SK-N-MC (cell line): ENCODE results near the gene PCBP4.

Source experiments
- DNase-seq: peaks from one replicate; pipeline ENCODE4 v3.0.0-alpha.2; 2011; ENCODE audit warnings: low read depth, low spot score
- H3K27ac ChIP-seq: fragments of 200-600 bp; sonication (generic); 2 replicates; pipeline ENCODE4 v1.5.1; 2016; ENCODE audit warnings: mixed run types
- H3K36me3 ChIP-seq: fragments of 200-600 bp; sonication (generic); 2 replicates; pipeline ENCODE4 v1.6.1; 2017; ENCODE audit warnings: antibody characterized with exemption, low read length, mixed read lengths; ENCODE audit not compliant: insufficient read depth
- H3K4me3 ChIP-seq: fragments of 200-600 bp; sonication (generic); 2 replicates; pipeline ENCODE4 v1.5.1; 2016
- H3K9ac ChIP-seq: fragments of 200-600 bp; sonication (generic); 2 replicates; pipeline ENCODE4 v1.8.0; 2017; ENCODE audit warnings: mixed run types, mixed read lengths; ENCODE audit not compliant: insufficient read length
- H3K9me3 ChIP-seq: fragments of 200-600 bp; sonication (generic); 2 replicates; pipeline ENCODE4 v1.6.1; 2017; ENCODE audit warnings: low read depth, mild to moderate bottlenecking, antibody characterized with exemption, low read length, moderate library complexity, mixed read lengths
- EZH2 ChIP-seq: fragments of 200-600 bp; sonication (generic); IDR thresholded peaks from one replicate; pipeline ENCODE4 v1.6.1; 2017; ENCODE audit warnings: antibody characterized with exemption
- FOXP2 ChIP-seq: optimal IDR thresholded peaks from 2 replicates; pipeline ENCODE3; 2011; ENCODE audit warnings: mild to moderate bottlenecking, moderate library complexity; ENCODE audit not compliant: insufficient read depth; ENCODE audit errors: extremely low read length, control extremely low read depth
- POLR2AphosphoS5 ChIP-seq: IDR thresholded peaks from 2 replicates; pipeline ENCODE4 v1.6.1; 2012; ENCODE audit warnings: mild to moderate bottlenecking, low read depth, low read length, borderline replicate concordance

The PCBP4 gene

DNA sequence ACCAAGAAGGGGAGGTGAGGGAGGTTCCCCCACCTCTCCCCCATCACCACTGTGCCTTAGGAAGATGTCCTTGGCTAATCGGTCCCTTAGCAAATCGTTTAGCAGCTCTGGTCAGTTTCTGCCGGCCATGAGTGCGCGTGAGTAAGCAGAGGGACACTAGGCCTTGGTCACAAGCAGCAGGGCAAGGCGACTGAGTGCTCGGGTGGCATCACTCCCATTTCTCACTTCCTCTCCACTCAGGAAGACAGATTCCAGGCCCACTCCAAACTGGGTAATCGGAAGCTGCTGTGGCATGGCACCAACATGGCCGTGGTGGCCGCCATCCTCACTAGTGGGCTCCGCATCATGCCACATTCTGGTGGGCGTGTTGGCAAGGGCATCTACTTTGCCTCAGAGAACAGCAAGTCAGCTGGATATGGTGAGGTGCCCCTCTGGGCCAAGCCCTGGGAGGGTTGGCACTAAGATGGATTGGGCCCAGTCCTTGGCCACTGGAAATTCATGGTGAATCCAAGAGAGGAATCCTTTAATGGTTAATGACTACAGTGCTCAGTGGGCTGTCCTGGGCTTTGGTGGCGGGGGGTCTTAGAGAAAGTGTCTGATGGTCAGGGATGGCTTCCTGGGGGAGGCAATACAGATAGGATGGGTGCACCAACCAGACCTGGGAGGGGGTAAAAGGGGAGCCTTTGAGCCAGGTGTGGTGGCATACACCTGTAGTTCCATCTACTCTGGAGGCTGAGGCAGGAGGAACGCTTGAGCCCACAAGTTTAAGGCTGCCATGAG is 21.1 kb downstream of the PCBP4 start:
- no peaks in the 10 kb centered on the region for H3K9me3 ChIP-seq
- H3K27ac ChIP-seq = no peak overlapping the region
- H3K9ac ChIP-seq = no peak overlapping the region
- H3K4me3 ChIP-seq = no peak overlapping the region
- no peaks in the 10 kb centered on the region for H3K36me3 ChIP-seq
- DNase-seq = no peak
- no peak for TF ChIP-seq FOXP2
- TF ChIP-seq POLR2AphosphoS5 = no peak
- TF ChIP-seq EZH2 = no peak

DNA sequence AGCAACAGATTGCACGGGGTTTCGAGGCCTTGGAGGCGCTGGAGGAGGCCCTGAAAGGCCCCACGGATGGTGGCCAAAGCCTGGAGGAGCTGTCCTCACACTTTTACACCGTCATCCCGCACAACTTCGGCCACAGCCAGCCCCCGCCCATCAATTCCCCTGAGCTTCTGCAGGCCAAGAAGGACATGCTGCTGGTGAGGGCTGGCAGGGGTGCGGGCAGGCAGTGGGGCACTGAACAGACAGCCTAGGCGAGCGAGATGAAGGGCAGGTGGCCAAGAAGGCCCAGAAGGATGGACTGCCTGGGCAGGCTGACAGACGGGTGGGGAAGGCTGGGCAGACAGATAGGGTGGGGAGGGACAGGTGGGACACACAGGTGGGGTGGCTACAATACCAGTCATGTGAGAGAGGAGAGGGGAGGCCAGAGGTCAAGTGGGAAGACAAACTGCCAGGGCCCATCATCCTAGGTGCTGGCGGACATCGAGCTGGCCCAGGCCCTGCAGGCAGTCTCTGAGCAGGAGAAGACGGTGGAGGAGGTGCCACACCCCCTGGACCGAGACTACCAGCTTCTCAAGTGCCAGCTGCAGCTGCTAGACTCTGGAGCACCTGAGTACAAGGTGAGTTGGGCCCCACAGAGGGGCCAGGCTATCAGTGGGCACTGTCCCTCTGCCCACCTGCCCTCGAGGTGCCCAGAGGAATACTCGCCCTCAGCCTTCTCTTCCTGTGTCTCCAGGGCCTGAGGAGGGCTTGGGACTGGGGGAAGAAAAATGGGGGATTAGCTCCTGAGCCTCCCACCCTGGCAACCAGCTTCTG is 22.0 kb downstream of the PCBP4 start:
- TF ChIP-seq FOXP2 = no peak
- no peak for TF ChIP-seq EZH2
- no peak for TF ChIP-seq POLR2AphosphoS5
- Histone ChIP-seq H3K27ac (no peak overlapping the region), H3K9me3 (no peaks in the 10 kb centered on the region), H3K9ac (no peak overlapping the region), H3K36me3 (no peaks in the 10 kb centered on the region), H3K4me3 (no peak overlapping the region)
- no peak for DNase-seq

DNA sequence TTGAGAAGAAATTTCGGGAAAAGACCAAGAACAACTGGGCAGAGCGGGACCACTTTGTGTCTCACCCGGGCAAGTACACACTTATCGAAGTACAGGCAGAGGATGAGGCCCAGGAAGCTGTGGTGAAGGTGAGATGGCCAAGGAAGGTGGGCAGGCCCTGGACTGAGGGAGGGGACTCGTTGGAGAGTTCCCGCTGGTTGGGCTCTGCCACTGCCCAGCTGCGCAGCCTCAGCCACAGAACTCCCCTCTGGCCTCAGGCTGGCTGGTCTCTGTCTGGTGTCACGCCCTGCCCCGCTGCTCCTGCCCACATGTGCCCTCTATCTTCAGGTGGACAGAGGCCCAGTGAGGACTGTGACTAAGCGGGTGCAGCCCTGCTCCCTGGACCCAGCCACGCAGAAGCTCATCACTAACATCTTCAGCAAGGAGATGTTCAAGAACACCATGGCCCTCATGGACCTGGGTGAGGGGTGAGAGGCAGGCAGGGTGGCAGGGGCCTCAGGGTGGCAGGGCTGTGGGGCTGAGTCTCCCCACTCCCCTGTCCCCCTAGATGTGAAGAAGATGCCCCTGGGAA is 22.7 kb downstream of the PCBP4 start:
- Histone ChIP-seq H3K4me3 (no peak overlapping the region), H3K27ac (no peak overlapping the region), H3K9me3 (no peaks in the 10 kb centered on the region), H3K9ac (no peak overlapping the region), H3K36me3 (no peaks in the 10 kb centered on the region)
- DNase-seq = no peak
- no peak for TF ChIP-seq FOXP2
- TF ChIP-seq POLR2AphosphoS5 = no peak

DNA sequence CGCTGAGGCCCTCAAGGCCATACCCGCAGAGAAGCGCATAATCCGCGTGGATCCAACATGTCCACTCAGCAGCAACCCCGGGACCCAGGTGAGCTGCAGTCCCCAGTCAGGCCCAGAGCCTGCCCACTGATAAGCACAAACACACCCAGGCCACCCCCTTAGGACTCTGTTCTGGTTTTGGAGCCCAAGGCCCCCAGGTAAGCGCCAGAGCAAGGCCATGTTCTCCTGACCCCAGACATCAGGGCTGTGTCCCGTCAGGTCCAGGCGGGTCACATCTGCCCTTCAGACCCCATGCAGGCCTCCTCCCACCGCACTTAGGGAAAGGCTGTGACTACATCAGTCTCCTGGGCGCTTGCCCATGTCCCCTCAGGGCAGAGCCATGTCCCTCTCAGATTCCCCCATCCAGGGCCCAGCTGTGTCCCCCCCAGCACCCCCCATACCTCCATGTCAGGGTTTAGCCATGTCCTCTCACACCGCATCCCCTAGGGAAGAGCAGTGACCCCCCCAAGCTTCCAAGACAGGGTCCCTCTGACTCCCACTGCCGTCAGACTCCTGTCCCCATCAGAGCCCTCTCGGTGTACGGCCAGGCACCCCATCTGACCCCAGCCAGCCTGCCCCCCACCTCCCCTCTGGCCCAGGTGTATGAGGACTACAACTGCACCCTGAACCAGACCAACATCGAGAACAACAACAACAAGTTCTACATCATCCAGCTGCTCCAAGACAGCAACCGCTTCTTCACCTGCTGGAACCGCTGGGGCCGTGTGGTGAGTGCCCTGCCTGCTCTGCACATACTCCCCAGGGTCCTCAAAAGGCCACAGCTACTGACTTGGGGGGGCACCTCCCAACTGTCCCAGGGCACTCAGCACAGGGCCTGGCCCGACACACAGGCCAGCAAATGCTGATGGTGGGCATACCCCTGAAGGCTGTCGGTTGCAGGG is 23.5 kb downstream of the PCBP4 start:
- H3K36me3 ChIP-seq = no peaks in the 10 kb centered on the region
- DNase-seq = no peak
- no peak overlapping the region for H3K27ac ChIP-seq
- no peak overlapping the region for H3K9ac ChIP-seq
- TF ChIP-seq FOXP2 (no peak), EZH2 (no peak), POLR2AphosphoS5 (no peak)
- H3K9me3 ChIP-seq = no peaks in the 10 kb centered on the region
- H3K4me3 ChIP-seq = no peak overlapping the region

DNA sequence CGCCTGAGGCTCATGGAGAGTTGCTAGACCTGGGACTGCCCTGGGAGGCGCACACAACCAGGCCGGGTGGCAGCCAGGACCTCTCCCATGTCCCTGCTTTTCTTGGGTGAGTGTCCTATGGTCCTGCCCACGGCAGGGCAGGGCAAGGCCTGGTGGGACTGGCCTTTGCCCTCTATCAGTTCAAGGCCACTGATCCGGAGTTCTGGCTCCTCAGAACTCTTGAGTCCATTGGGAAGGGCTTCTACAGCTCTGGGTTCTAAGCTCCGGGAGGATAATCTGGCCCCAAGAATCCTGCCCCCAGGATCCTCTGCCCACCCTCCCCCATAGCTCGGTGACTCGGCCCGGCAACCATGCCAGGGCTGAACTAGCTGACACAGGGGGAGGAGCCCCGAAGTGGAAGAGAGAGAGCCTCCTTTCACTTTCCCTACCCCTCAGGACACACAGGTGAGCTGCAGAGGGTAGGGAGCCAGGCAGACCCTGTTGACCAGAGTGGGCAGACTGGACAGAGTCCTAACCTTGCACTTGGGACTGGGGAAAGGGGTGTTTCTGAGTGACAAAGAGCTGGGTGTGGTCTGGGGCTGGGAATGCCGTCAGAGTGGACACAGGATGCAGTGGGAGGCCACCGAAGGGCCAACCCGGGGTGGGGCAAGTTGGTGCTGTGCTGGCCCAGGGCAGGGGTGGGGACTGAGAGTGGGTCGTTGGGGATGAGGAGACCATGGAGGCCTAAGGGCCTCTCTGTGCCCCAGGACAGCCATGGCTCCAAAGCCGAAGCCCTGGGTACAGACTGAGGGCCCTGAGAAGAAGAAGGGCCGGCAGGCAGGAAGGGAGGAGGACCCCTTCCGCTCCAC is 24.4 kb downstream of the PCBP4 start:
- no peak overlapping the region for H3K27ac ChIP-seq
- TF ChIP-seq POLR2AphosphoS5 = no peak
- TF ChIP-seq FOXP2 = no peak
- TF ChIP-seq EZH2 = no peak
- no peaks in the 10 kb centered on the region for H3K9me3 ChIP-seq
- peak overlapping the region; percentile 71 for H3K9ac ChIP-seq
- no peak for DNase-seq
- no peaks in the 10 kb centered on the region for H3K36me3 ChIP-seq
- peak overlapping the region; percentile 73 for H3K4me3 ChIP-seq

DNA sequence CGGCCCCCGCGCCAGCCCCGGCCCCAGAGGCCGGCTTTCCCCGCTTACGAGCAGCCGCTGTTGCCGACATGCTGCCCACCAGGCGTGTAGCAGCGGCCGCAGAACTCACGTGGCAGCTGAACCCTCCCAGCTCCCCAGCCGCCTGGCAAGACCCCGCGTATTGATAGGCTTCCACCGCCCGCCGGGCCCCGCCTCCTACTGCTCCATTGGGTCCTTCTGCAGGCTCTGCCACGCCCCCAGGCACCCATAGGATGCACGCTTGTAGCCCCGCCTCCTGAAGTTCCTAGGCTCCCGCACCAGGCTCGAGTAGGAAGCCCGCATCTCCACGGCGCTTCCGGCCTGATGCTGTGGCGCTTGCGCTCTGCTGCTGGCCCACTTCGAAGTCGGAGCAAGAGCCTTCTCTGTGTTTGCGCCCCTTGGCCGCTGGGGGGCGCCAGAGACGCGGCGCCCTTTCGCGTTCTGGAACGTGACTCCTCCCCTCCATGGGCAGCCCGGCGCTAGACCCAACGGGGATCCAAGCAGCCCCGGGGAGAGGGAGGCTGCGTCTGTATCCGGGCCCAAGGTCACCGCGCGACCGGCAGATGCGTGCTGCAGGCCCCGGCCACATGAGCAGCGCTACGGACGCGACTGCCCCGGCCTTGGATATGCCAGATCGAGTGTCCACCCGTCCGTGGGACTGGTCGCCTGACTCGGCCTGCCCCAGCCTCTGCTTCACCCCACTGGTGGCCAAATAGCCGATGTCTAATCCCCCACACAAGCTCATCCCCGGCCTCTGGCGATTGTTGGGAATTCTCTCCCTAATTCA is 25.3 kb downstream of the PCBP4 start, which contains the start of the genes PARP3 and RRP9:
PARP3 (plus strand) TSS at position 566 of the 805 bp plus-strand sequence. CDS start 993 bp downstream, outside the sequence.
RRP9 (minus strand) TSS at position 107 of the 805 bp plus-strand sequence; CDS start at position 70, 37 bp downstream.
- Histone ChIP-seq H3K4me3 (peak within 1 kb of the TSS; percentile 76), H3K36me3 (no peaks in the 10 kb centered on the region; the same call in 1 of the 2 replicates), H3K27ac (no peak within 1 kb of the TSS), H3K9ac (peak within 1 kb of the TSS; percentile 75), H3K9me3 (no peaks in the 10 kb centered on the region)
- peak; percentile 90 for DNase-seq
- TF ChIP-seq POLR2AphosphoS5 (peak; percentile 70; the same call in 1 of the 2 replicates), EZH2 (no peak), FOXP2 (no peak)
